ENCODE results near the gene CD200R1L.

Gene CD200R1L

GRCh38 chr3:112791736-112792135 is 54.9 kb downstream of the CD200R1L start:
- DNase-seq (ENCODE audit: low read depth in 1 of 2, low spot score in 1 of 2), result no peak

- DNase-seq (ENCODE audit: low read depth in 1 of 2, low spot score in 1 of 2), result no peak
Measured at GRCh38 chr3:112789787-112790186, 56.9 kb downstream of the CD200R1L start.

DNA sequence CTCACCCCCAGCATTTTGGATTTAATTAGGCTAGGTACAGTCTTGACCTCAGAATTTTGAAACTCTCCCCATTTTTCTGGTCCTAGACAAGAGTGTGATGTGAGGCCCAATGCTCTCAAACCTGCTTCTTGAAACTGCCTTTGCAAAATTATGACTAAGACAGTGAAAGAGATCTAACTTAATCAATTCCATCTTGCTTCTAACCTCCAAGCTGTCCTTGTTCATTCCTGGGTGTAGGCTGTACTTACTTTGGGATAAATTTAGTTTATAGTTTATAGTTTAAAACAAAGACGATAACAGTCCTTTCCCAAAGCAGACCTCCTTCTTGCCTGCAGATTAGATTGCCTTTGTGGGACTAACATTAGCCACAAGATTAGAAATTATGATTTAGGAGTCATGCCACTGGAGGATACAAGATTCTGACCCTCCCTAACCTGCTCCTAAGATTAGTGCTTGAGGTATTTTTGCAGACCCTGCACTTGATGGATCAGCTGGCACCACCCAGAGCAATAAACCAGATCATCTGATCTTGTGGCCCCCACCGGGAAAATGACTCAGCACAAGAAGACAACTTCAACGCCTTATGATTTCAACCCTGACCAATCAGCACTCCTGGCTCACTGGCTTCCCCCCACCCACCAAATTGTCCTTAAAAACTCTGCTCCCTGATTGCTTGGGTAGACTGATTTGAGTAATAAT is 59.6 kb downstream of the CD200R1L start:
- no peak for DNase-seq (ENCODE audit: low read depth in 1 of 2, low spot score in 1 of 2)

DNA sequence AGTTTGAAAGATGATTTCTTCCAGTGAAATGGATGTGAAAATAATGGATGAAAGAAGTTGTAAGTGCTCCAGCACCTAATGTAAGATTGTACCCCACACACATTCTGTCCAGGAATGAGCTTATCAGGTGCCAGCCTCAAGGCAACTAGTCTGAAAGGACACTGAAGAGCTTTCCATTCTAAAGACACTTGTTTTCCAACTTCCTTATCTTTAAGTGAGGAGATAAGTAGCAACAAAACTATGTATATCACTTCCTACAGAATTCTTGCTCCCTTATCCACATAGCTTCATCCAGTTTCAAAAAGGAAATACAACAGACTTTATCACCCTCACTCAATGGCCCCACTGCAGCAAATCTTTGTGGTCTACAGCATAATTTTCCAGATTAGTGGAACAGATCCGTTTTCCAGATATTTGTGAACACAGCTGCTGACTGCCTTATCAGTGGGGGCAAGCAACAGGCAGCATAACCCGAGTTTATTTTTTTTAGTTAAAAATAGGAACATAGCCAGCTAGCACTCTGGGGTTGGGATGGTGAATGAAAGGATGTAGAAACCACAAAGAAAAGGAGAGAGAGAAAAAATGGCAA is 60.6 kb downstream of the CD200R1L start:
- DNase-seq (ENCODE audit: low read depth in 1 of 2, low spot score in 1 of 2), result no peak

- no peak for DNase-seq (ENCODE audit: low read depth in 1 of 2, low spot score in 1 of 2)
Measured at GRCh38 chr3:112785321-112786001, 61.2 kb downstream of the CD200R1L start.

- no peak for DNase-seq (ENCODE audit: low read depth in 1 of 2, low spot score in 1 of 2)
Measured at GRCh38 chr3:112782491-112782890, 64.2 kb downstream of the CD200R1L start.

- no peak for DNase-seq (ENCODE audit: low read depth in 1 of 2, low spot score in 1 of 2)
Measured at GRCh38 chr3:112781599-112781998, 65.1 kb downstream of the CD200R1L start.

- no peak for DNase-seq (ENCODE audit: low read depth in 1 of 2, low spot score in 1 of 2)
Measured at GRCh38 chr3:112779558-112780480, 66.8 kb downstream of the CD200R1L start.

DNA sequence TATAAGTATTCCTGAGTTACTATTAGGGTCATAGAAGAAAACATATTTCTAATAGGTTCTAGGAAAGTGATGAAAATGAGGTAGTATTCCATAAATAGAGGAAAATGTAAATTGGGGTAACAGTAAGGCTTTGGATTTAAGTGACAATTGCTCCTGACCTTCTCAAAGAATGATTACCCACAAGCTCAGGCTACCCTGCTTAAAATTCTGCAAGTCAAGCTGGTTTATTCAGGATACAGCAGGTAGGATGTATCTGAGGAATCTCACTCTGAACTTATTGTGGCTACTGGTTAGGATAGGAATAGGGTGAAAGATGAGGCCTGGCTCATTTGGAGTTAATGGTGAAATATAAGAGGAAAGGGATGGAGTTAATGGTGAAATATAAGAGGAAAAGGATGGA is 67.7 kb downstream of the CD200R1L start:
- DNase-seq (ENCODE audit: low read depth in 1 of 2, low spot score in 1 of 2), result no peak

DNA sequence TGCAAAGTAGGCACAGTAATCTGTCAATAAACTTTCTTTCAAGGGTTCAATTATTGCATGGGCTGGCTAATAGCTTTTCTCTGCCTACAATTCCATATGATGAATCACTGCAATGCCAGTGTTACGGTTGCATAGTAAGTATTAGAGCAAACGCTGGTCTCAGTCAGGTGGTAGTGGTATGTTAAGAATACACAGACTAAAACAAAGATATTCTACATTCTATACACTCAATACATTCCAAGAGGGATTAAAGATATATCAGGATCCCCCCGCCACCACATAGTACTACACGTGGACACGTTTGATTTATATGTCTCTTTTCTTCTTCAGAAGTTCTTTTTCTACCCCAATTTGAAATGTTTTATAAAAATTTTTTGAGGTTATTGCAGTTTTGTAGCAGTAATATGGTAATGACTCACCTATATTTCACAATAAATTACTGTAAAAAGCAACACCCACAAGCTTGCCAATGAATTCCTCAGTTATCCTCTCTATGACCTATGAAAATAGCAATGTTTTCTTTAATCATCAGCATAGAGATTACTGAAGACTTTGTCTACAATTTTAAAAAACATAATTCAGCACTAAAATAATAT is 68.2 kb downstream of the CD200R1L start:
- DNase-seq (ENCODE audit: low read depth in 1 of 2, low spot score in 1 of 2), result no peak

- no peak for DNase-seq (ENCODE audit: low read depth in 1 of 2, low spot score in 1 of 2)
Measured at GRCh38 chr3:112777811-112778210, 68.9 kb downstream of the CD200R1L start.

- DNase-seq (ENCODE audit: low read depth in 1 of 2, low spot score in 1 of 2), result no peak
Measured at GRCh38 chr3:112776836-112777235, 69.8 kb downstream of the CD200R1L start.

DNA sequence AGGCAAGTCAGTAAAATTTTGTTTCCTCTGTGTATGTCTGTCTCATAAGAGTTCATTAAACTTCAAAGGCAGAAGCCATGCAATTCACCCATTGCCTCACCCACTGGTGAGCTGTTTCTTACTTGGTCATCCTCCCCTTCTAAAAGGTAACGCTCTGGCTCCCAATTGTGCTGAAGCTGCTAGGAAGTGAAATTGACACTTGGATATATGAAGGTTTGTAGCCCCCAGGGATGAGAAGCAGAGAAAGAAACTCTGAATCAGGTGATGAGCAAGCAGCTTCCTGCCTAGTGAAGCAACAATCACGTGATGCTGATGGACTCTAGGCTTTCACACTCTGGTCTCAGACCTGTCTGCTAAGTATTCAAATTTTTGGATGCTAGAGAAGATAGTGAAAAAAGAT is 70.7 kb downstream of the CD200R1L start:
- DNase-seq (ENCODE audit: low read depth in 1 of 2, low spot score in 1 of 2), result no peak

GRCh38 chr3:112775011-112775742 is 71.5 kb downstream of the CD200R1L start:
- no peak for DNase-seq (ENCODE audit: low read depth in 1 of 2, low spot score in 1 of 2)

DNA sequence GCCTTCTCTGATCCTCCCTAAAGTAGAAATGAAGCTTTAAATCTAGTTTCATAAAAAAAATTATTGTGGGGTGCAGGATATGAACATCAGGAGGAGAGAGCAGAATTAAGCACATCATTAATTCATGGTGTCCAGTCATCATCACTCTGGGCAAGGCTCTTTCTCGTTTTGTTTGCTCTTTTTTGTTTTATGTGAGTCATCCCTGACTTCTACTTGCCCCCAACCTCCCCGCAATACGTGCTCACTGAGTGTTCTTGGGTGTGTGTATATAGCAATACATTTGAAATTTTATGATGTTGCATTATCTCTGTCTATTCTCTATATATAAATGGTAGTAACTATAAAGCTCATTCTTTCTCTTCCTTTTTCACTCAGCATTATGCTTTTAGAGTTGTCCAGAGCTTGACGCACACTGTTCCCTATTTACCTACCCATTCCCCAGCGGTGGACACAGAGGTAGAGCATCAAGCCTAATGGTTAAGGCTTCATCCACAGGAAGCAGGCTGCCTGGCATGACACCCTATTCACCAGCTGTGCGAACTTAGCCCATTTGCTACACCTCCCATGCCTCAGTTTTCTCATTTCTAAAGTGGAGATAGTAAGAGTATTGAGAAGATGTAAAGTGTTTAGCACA is 72.3 kb downstream of the CD200R1L start:
- no peak for DNase-seq (ENCODE audit: low read depth in 1 of 2, low spot score in 1 of 2)

GRCh38 chr3:112773864-112774263 is 72.8 kb downstream of the CD200R1L start:
- DNase-seq (ENCODE audit: low read depth in 1 of 2, low spot score in 1 of 2), result no peak

DNA sequence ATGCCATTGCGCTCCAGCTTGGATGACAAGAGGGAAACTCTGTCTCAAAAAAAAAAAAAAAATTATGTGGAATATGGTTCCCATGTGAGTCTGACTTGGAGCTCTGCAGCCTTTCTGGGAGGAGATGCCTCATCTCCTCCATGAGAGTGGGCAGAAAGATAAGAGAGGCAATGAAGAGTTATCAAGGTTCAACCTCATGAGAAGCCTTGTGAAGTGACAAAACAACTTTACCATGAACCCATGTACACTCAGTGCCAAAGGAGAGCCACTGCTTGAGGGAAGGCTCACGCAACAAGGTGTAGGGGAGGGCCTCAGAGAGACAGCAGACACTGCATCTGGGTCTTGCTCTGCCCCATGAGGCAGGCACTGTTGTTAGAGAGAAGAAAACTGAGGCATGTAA is 75.7 kb downstream of the CD200R1L start:
- DNase-seq (ENCODE audit: low read depth in 1 of 2, low spot score in 1 of 2), result no peak

GRCh38 chr3:112770032-112770626 is 76.5 kb downstream of the CD200R1L start:
- DNase-seq (ENCODE audit: low read depth in 1 of 2, low spot score in 1 of 2), result peak in 1 of 2 donors; percentile 7

DNA sequence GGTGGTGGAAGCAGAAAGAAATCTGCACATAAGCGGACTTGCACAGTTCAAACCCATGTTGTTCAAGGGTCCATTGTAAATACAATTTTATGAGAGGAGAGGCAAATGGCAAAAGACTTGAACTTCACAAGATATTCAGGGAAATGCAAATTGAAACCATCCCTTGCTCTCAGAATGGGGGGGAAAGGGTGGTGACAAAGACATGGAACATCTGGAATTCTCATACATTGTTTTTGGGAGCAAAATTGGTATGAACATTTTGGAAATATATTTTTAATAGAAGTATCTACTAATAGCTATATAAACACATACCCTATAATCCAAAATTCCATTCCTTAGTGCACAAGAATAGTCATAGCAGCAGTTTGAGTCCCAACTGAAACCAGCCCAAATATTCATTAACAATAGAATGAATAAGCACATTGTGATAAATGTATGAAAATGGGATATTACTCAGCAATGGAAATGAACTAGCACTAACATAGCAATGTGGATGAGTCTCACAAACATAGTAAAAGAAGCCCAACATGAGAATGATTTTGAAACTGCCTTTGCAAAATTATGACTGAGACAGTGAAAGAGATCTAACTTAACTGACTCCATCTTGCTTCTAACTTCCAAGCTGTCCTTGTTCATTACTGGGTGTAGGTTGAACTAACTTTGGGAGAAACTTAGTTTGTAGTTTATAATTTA is 77.2 kb downstream of the CD200R1L start:
- DNase-seq (ENCODE audit: low read depth in 1 of 2, low spot score in 1 of 2), result no peak
